GM12874 (cell line): ENCODE results near the gene OSBPL5.

Experiments
- CTCF ChIP-seq: IDR thresholded peaks from 2 replicates; pipeline ENCODE4 v1.5.1; 2011; ENCODE audit warnings: low read depth, mild to moderate bottlenecking, control low read depth, low read length, moderate library complexity; ENCODE audit not compliant: insufficient read depth

The OSBPL5 gene

GRCh38 chr11:3176487-3176886 is 11.4 kb upstream of the OSBPL5 start:
- TF ChIP-seq CTCF: no peak

GRCh38 chr11:3175194-3175593 is 10.1 kb upstream of the OSBPL5 start:
- no peak for TF ChIP-seq CTCF

GRCh38 chr11:3174387-3174786 is 9.3 kb upstream of the OSBPL5 start:
- TF ChIP-seq CTCF: no peak

GRCh38 chr11:3173795-3174194 is 8.7 kb upstream of the OSBPL5 start:
- no peak for TF ChIP-seq CTCF

- TF ChIP-seq CTCF: no peak
These were observed 6.9 kb upstream of the OSBPL5 start for GRCh38 chr11:3171931-3172560.

GRCh38 chr11:3170756-3171650 is 5.9 kb upstream of the OSBPL5 start:
- no peak for TF ChIP-seq CTCF

- TF ChIP-seq CTCF: no peak
These were observed 5.1 kb upstream of the OSBPL5 start for GRCh38 chr11:3170044-3170755.
